IMR-90 (cell line): ENCODE data around the gene KXD1. TPM values are rescaled to one million over a fixed set of nuclear protein-coding genes. Genes with fewer than 3 reads are reported as not detected.

Experiments used
- ATAC-seq: fragments of 200-7000 bp; cut with Tn5 transposase; 2 replicates; pipeline ENCODE4 v1.9.1; 2020; ENCODE audit warnings: low read depth, mild to moderate bottlenecking, moderate library complexity
- BruUV-seq: library from RNA; stranded (reverse); fragments of 400-500 nt; replicated peaks from 2 replicates; lab custom pipeline; 2021; lab: Mats Ljungman, UMichigan
- CTCF ChIA-PET: fragments of 300-600 bp; formaldehyde crosslinking; extraction: SDS; loops from one replicate; lab custom pipeline; 2021; ENCODE audit warnings: antibody characterized with exemption; lab: Yijun Ruan, JAX
- POLR2A ChIA-PET: fragments of 300-600 bp; sonication (Branson Sonifier 250); formaldehyde crosslinking; loops from one replicate; lab custom pipeline; 2022; ENCODE audit warnings: antibody characterized with exemption; ENCODE audit not compliant: unreplicated experiment; lab: Charles Lee
- DNase-seq: peaks from one replicate; pipeline ENCODE4 v3.0.0; 2013
- H2AFZ ChIP-seq: replicated peaks from 2 replicates; pipeline ENCODE3; 2013; ENCODE audit warnings: low read length, mild to moderate bottlenecking; ENCODE audit not compliant: poor library complexity
- H2AK5ac ChIP-seq: 2 replicates; pipeline ENCODE4 v1.6.1; 2013; ENCODE audit warnings: low read depth, low read length, inconsistent platforms
- H2AK9ac ChIP-seq: replicated peaks from 2 replicates; pipeline ENCODE3; 2013; ENCODE audit warnings: mild to moderate bottlenecking, low read depth, low read length, moderate library complexity; ENCODE audit not compliant: poor library complexity
- H2BK120ac ChIP-seq: 2 replicates; pipeline ENCODE4 v1.6.1; 2013; ENCODE audit warnings: low read depth, low read length, inconsistent platforms
- H2BK15ac ChIP-seq: 3 replicates; pipeline ENCODE4 v1.6.1; 2013; ENCODE audit warnings: low read depth, low read length, inconsistent platforms
- H2BK20ac ChIP-seq: 2 replicates; pipeline ENCODE4 v1.6.1; 2013; ENCODE audit warnings: low read depth, mild to moderate bottlenecking, inconsistent platforms, low read length, moderate library complexity
- H2BK5ac ChIP-seq: 2 replicates; pipeline ENCODE4 v1.6.1; 2013; ENCODE audit warnings: mild to moderate bottlenecking, low read depth, low read length, inconsistent platforms; ENCODE audit not compliant: poor library complexity, severe bottlenecking
- H3K14ac ChIP-seq: replicated peaks from 2 replicates; pipeline ENCODE4 v1.6.1; 2013; ENCODE audit warnings: low read depth, low read length, inconsistent platforms
- H3K18ac ChIP-seq: 2 replicates; pipeline ENCODE4 v1.6.1; 2013; ENCODE audit warnings: low read depth, low read length, control low read depth
- H3K23ac ChIP-seq: 2 replicates; pipeline ENCODE4 v1.6.1; 2013; ENCODE audit warnings: low read depth, low read length, inconsistent platforms
- H3K27ac ChIP-seq: 2 replicates; pipeline ENCODE4 v1.5.1; 2013; ENCODE audit warnings: mild to moderate bottlenecking, control low read depth, low read length; ENCODE audit not compliant: insufficient read depth
- H3K27me3 ChIP-seq: 2 replicates; pipeline ENCODE4 v1.6.1; 2013; ENCODE audit warnings: low read length; ENCODE audit not compliant: control insufficient read depth, insufficient read depth
- H3K36me3 ChIP-seq: 2 replicates; pipeline ENCODE4 v1.6.1; 2013; ENCODE audit warnings: low read length, mixed read lengths; ENCODE audit not compliant: control insufficient read depth, insufficient read depth
- H3K4ac ChIP-seq: 2 replicates; pipeline ENCODE4 v1.6.1; 2013; ENCODE audit warnings: low read depth, low read length, inconsistent platforms
- H3K4me1 ChIP-seq: 2 replicates; pipeline ENCODE4 v1.6.1; 2013; ENCODE audit warnings: low read length, mixed read lengths; ENCODE audit not compliant: control insufficient read depth, insufficient read depth
- H3K4me2 ChIP-seq: 2 replicates; pipeline ENCODE4 v1.6.1; 2013; ENCODE audit warnings: low read depth, mild to moderate bottlenecking, control low read depth, low read length, moderate library complexity
- H3K4me3 ChIP-seq: 2 replicates; pipeline ENCODE4 v1.5.1; 2013; ENCODE audit warnings: low read depth, mild to moderate bottlenecking, control low read depth, low read length, moderate library complexity; ENCODE audit not compliant: insufficient read depth
- H3K56ac ChIP-seq: 2 replicates; pipeline ENCODE4 v1.6.1; 2013; ENCODE audit warnings: low read length, inconsistent platforms; ENCODE audit not compliant: insufficient read depth; ENCODE audit errors: extremely low read depth
- H3K79me1 ChIP-seq, 2 experiments: 2 replicates each; pipeline ENCODE4 v1.6.1; 2013; ENCODE audit warnings: low read length in 2 of 2, inconsistent platforms in 1 of 2, low read depth in 1 of 2
- H3K9ac ChIP-seq: 2 replicates; pipeline ENCODE4 v1.6.1; 2013; ENCODE audit warnings: low read depth, low read length, control low read depth
- H3K9me1 ChIP-seq: 2 replicates; pipeline ENCODE4 v1.6.1; 2013; ENCODE audit warnings: low read length, inconsistent platforms; ENCODE audit not compliant: insufficient read depth
- H3K9me3 ChIP-seq: 2 replicates; pipeline ENCODE4 v1.6.1; 2013; ENCODE audit warnings: low read length; ENCODE audit not compliant: control insufficient read depth, insufficient read depth
- H4K20me1 ChIP-seq: 2 replicates; pipeline ENCODE4 v1.6.1; 2013; ENCODE audit warnings: low read length, inconsistent platforms; ENCODE audit not compliant: insufficient read depth
- H4K5ac ChIP-seq: 2 replicates; pipeline ENCODE4 v1.6.1; 2013; ENCODE audit warnings: mild to moderate bottlenecking, low read depth, low read length, control low read depth
- H4K8ac ChIP-seq, 2 experiments: 2 replicates each; pipeline ENCODE4 v1.6.1; 2013; ENCODE audit warnings: low read depth in 2 of 2, low read length in 2 of 2, control low read depth in 1 of 2, inconsistent platforms in 1 of 2
- H4K91ac ChIP-seq: 2 replicates; pipeline ENCODE4 v1.6.1; 2013; ENCODE audit warnings: low read depth, low read length, inconsistent platforms; ENCODE audit not compliant: insufficient read depth
- BHLHE40 ChIP-seq: fragments of 150-350 bp; IDR thresholded peaks from 2 replicates; pipeline ENCODE4 v1.6.1; 2016; ENCODE audit warnings: mild to moderate bottlenecking, low read depth, low read length
- CTCF ChIP-seq: conservative IDR thresholded peaks from 2 replicates; pipeline ENCODE4 v1.5.1; 2012; ENCODE audit warnings: mild to moderate bottlenecking, low read depth, low read length, improper control_type of control experiment
- ELK1 ChIP-seq: fragments of 150-350 bp; IDR thresholded peaks from 2 replicates; pipeline ENCODE4 v1.6.1; 2016; ENCODE audit warnings: low read depth, mild to moderate bottlenecking, low read length, moderate library complexity, borderline replicate concordance
- FOS ChIP-seq: fragments of 150-350 bp; IDR thresholded peaks from 2 replicates; pipeline ENCODE4 v1.6.1; 2016; ENCODE audit warnings: low read depth, low read length
- MAFK ChIP-seq: IDR thresholded peaks from 2 replicates; pipeline ENCODE4 v1.6.1; 2012; ENCODE audit warnings: low read depth, low read length, improper control_type of control experiment
- MXI1 ChIP-seq: IDR thresholded peaks from 2 replicates; pipeline ENCODE4 v1.6.1; 2012; ENCODE audit warnings: low read depth, mild to moderate bottlenecking, low read length, moderate library complexity, borderline replicate concordance
- NFE2L2 ChIP-seq: fragments of 150-350 bp; IDR thresholded peaks from 2 replicates; pipeline ENCODE4 v1.6.1; 2016; ENCODE audit warnings: low read depth, mild to moderate bottlenecking, low read length
- RAD21 ChIP-seq: IDR thresholded peaks from 2 replicates; pipeline ENCODE4 v1.6.1; 2012; ENCODE audit warnings: low read length, improper control_type of control experiment
- RCOR1 ChIP-seq: IDR thresholded peaks from 2 replicates; pipeline ENCODE4 v1.6.1; 2012; ENCODE audit warnings: mild to moderate bottlenecking, low read length, improper control_type of control experiment; ENCODE audit not compliant: insufficient replicate concordance
- RFX5 ChIP-seq: IDR thresholded peaks from 2 replicates; pipeline ENCODE4 v1.8.0; 2012; ENCODE audit warnings: low read depth, mild to moderate bottlenecking, low read length, moderate library complexity
- SMC3 ChIP-seq: fragments of 150-350 bp; IDR thresholded peaks from 2 replicates; pipeline ENCODE4 v1.6.1; 2016; ENCODE audit warnings: low read depth, mild to moderate bottlenecking, antibody characterized with exemption, low read length, moderate library complexity
- USF2 ChIP-seq: fragments of 150-350 bp; IDR thresholded peaks from 2 replicates; pipeline ENCODE4 v1.6.1; 2017; ENCODE audit warnings: mild to moderate bottlenecking, antibody characterized with exemption, low read length, low read depth
- WGBS, 2 experiments: methylation state at CpG; one replicate each; pipeline versions ENCODE4 v1.1.5 to v1.1.7; 2013; ENCODE audit warnings: missing lambda C conversion rate in 2 of 2; ENCODE audit not compliant: insufficient read length in 1 of 2; ENCODE audit errors: extremely low coverage in 2 of 2; 5-methylcytosine and 5-hydroxymethylcytosine counted together
- dilution Hi-C: fragments of 300-500 bp; cut with HindIII; formaldehyde crosslinking; loops from one replicate; pipeline ENCODE4 v1.14.3; 2018; ENCODE audit warnings: low sequenced_read_pairs; ENCODE audit not compliant: unreplicated experiment
- in situ Hi-C: fragments of 300-500 bp; cut with MboI; formaldehyde crosslinking; loops from 3 replicates; pipeline ENCODE4 v1.14.3; 2019; ENCODE audit warnings: low sequenced_read_pairs, inconsistent platforms, mixed read lengths
- intact Hi-C: fragments of 100-400 bp; cut with micrococcal nuclease; formaldehyde crosslinking; loops from 2 replicates; pipeline ENCODE4 v1.10.0; 2022
- polyA plus RNA-seq, 3 experiments: library from polyadenylated mRNA; depleted of rRNA; stranded (reverse); fragments of >200 nt; gene quantifications; 2 replicates each; pipeline ENCODE4 v1.2.3, GENCODE V29; 2012; ENCODE audit warnings: low replicate concordance in 1 of 3
- total RNA-seq: library from RNA; depleted of rRNA; stranded (reverse); fragments of >200 nt; gene quantifications from 2 replicates; pipeline ENCODE4 v1.2.3, GENCODE V29; 2012

Gene KXD1
- total and polyA plus RNA-seq, 2 of the 4 experiments (the other 2 are of a cell fraction), result 66.7 to 196 TPM

- no peak overlapping the region for H2BK120ac ChIP-seq
- H3K4me3 ChIP-seq, result no peak overlapping the region
- no peak overlapping the region for H3K23ac ChIP-seq
- no peak overlapping the region for H3K56ac ChIP-seq
- no peaks in the 10 kb centered on the region for H3K9me3 ChIP-seq
- no peak overlapping the region for H2BK5ac ChIP-seq
- peaks cover 88% of the 10 kb centered on the region for H3K27me3 ChIP-seq
- H2BK15ac ChIP-seq, result no peak overlapping the region
- H3K4me1 ChIP-seq, result peaks cover 10% of the 10 kb centered on the region; the same call in 1 of the 2 replicates
- no peak overlapping the region for H4K5ac ChIP-seq
- H2AFZ ChIP-seq, result peak overlapping the region; percentile 56
- no peak overlapping the region for H4K8ac ChIP-seq
- no peak overlapping the region for H3K27ac ChIP-seq
- no peak for DNase-seq
- no peak overlapping the region for H3K9ac ChIP-seq
- H2AK9ac ChIP-seq, result peak overlapping the region; percentile 35
- H3K4me2 ChIP-seq, result no peak overlapping the region
- no peak overlapping the region for H4K91ac ChIP-seq
- H3K9me1 ChIP-seq, result no peaks in the 10 kb centered on the region
- 38% methylated on average over 3 of the region's 5 CpGs; no CpG with 5 or more reads in 1 of the 2 experiments for WGBS, 2 experiments
- H2BK20ac ChIP-seq, result no peak overlapping the region
- in situ Hi-C loops (no loop called here), intact Hi-C loops (no loop called here), dilution Hi-C loops (no loop called here)
- no peak overlapping the region for H3K18ac ChIP-seq
- CTCF ChIA-PET, result no interaction called here
- no peak overlapping the region for H2AK5ac ChIP-seq
- H4K20me1 ChIP-seq, result peaks cover 4% of the 10 kb centered on the region
- no peaks in the 10 kb centered on the region for H3K36me3 ChIP-seq
- POLR2A ChIA-PET, result no interaction called here
- no peak for ATAC-seq
- BruUV-seq, result no TSS peak
- no peaks in the 10 kb centered on the region for H3K79me1 ChIP-seq
- H3K4ac ChIP-seq, result no peak overlapping the region
- no peak overlapping the region for H3K14ac ChIP-seq
- TF ChIP-seq BHLHE40, result no peak
- TF ChIP-seq SMC3, result no peak
- TF ChIP-seq RCOR1, result no peak
- no peak for TF ChIP-seq RFX5
- no peak for TF ChIP-seq CTCF
- TF ChIP-seq MAFK, result no peak
- no peak for TF ChIP-seq USF2
- no peak for TF ChIP-seq RAD21
- TF ChIP-seq FOS, result no peak
- TF ChIP-seq MXI1, result no peak
- TF ChIP-seq ELK1, result no peak
- TF ChIP-seq NFE2L2, result no peak
Observed at GRCh38 chr19:18608102-18608804, 50.6 kb downstream of the KXD1 start.
